Neutrophil (primary cell): ENCODE results near the gene MREG.

ENCODE experiments used
- H3K27ac ChIP-seq: fragments of 200-600 bp; sonication (generic); 2 replicates; pipeline ENCODE4 v1.5.1; 2016; ENCODE audit warnings: mild to moderate bottlenecking, moderate library complexity
- H3K27me3 ChIP-seq: fragments of 200-600 bp; sonication (generic); 2 replicates; pipeline ENCODE4 v1.6.0; 2016; ENCODE audit warnings: mild to moderate bottlenecking
- H3K36me3 ChIP-seq: fragments of 200-600 bp; sonication (generic); 2 replicates; pipeline ENCODE4 v1.5.1; 2017
- H3K4me1 ChIP-seq, 2 experiments: fragments of 200-600 bp in 1 of 2; sonication (generic) in 1 of 2; 1 replicate in 1 of 2; 2 replicates in 1 of 2; pipeline versions ENCODE4 v1.5.1 to v1.6.1; 2013 to 2016; ENCODE audit warnings: low read depth in 1 of 2, low read length in 1 of 2, mild to moderate bottlenecking in 1 of 2, moderate library complexity in 1 of 2; ENCODE audit not compliant: control insufficient read depth in 1 of 2, insufficient read depth in 1 of 2
- H3K4me3 ChIP-seq, 2 experiments: fragments of 200-600 bp in 1 of 2; sonication (generic) in 1 of 2; 1 replicate in 1 of 2; 2 replicates in 1 of 2; pipeline ENCODE4 v1.5.1; 2013 to 2016; ENCODE audit warnings: low read depth in 1 of 2, low read length in 1 of 2, mild to moderate bottlenecking in 1 of 2, moderate library complexity in 1 of 2
- H3K9me3 ChIP-seq: fragments of 200-600 bp; sonication (generic); 2 replicates; pipeline ENCODE4 v1.5.1; 2016
- TF ChIP-seq, protein P1 (sequence below): fragments of 200-600 bp; sonication (generic); IDR thresholded peaks from 2 replicates; pipeline ENCODE4 v1.5.1; 2016; ENCODE audit warnings: antibody characterized with exemption

Gene MREG

GRCh38 chr2:216052420-216052819 is 39.1 kb upstream of the MREG start:
- TF ChIP-seq, protein P1, sequence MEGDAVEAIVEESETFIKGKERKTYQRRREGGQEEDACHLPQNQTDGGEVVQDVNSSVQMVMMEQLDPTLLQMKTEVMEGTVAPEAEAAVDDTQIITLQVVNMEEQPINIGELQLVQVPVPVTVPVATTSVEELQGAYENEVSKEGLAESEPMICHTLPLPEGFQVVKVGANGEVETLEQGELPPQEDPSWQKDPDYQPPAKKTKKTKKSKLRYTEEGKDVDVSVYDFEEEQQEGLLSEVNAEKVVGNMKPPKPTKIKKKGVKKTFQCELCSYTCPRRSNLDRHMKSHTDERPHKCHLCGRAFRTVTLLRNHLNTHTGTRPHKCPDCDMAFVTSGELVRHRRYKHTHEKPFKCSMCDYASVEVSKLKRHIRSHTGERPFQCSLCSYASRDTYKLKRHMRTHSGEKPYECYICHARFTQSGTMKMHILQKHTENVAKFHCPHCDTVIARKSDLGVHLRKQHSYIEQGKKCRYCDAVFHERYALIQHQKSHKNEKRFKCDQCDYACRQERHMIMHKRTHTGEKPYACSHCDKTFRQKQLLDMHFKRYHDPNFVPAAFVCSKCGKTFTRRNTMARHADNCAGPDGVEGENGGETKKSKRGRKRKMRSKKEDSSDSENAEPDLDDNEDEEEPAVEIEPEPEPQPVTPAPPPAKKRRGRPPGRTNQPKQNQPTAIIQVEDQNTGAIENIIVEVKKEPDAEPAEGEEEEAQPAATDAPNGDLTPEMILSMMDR, result no peak
- no peaks in the 10 kb centered on the region for H3K9me3 ChIP-seq
- no peak overlapping the region for H3K4me3 ChIP-seq
- no peak overlapping the region for H3K27ac ChIP-seq
- no peaks in the 10 kb centered on the region for H3K27me3 ChIP-seq
- peaks cover 5 to 6% of the 10 kb centered on the region in 2 experiments for H3K4me1 ChIP-seq
- H3K36me3 ChIP-seq, result peaks cover 41% of the 10 kb centered on the region

- Histone ChIP-seq H3K36me3 (peaks cover 51% of the 10 kb centered on the region), H3K27me3 (no peaks in the 10 kb centered on the region), H3K9me3 (no peaks in the 10 kb centered on the region), H3K27ac (no peak overlapping the region), H3K4me1 (no peaks in the 10 kb centered on the region), H3K4me3 (no peak overlapping the region)
- TF ChIP-seq, protein P1, result no peak
Observed at GRCh38 chr2:216051350-216051749, 38.0 kb upstream of the MREG start.

GRCh38 chr2:216049452-216049851 is 36.1 kb upstream of the MREG start:
- no peaks in the 10 kb centered on the region for H3K9me3 ChIP-seq
- H3K36me3 ChIP-seq, result peaks cover 62% of the 10 kb centered on the region
- H3K4me3 ChIP-seq, result no peak overlapping the region
- H3K4me1 ChIP-seq, result no peaks in the 10 kb centered on the region
- TF ChIP-seq, protein P1, result no peak
- H3K27me3 ChIP-seq, result no peaks in the 10 kb centered on the region
- H3K27ac ChIP-seq, result no peak overlapping the region

DNA sequence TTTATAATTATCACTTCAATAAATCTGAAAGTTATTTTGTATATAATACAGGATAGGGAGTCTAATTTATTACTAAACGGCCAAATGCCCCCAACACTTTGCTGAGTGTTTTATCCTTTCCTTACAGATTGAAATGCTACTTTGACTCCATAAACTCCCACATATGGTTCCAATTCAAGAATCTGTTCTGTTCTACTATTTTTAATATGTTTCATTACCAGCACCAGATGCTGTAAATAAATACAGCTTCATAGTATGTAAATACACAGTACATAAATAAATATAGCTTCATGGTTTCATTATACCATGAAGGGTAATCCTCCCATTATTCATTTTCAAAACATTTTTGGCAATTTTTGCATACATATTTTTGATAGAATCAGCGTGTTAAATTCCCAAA is 34.0 kb upstream of the MREG start:
- TF ChIP-seq, protein P1, result no peak
- no peak overlapping the region for H3K27ac ChIP-seq

GRCh38 chr2:216044883-216045486 is 31.6 kb upstream of the MREG start:
- Histone ChIP-seq H3K4me3 (no peak overlapping the region), H3K36me3 (peaks cover 87% of the 10 kb centered on the region), H3K27me3 (no peaks in the 10 kb centered on the region), H3K27ac (peak overlapping the region; percentile 30), H3K9me3 (no peaks in the 10 kb centered on the region), H3K4me1 (no peaks in the 10 kb centered on the region)
- TF ChIP-seq, protein P1, result no peak

More for the DNA sequence above, 34.0 kb upstream of the MREG start:
- Histone ChIP-seq H3K36me3 (peaks cover 78% of the 10 kb centered on the region), H3K9me3 (no peaks in the 10 kb centered on the region), H3K27me3 (no peaks in the 10 kb centered on the region), H3K4me1 (no peaks in the 10 kb centered on the region), H3K4me3 (no peak overlapping the region)
